ENCODE results near the gene OR2T35. TPM values are rescaled to one million over a fixed set of nuclear protein-coding genes. Genes with fewer than 3 reads are reported as not detected.
"Not testable (repeated sequence)": the region's sequence is repeated elsewhere in the genome, so short reads cannot be mapped to it uniquely, and the experiment has no call there.

The OR2T35 gene
- total RNA-seq, 1 donor from 2014 or later, result not detected

- H3K27me3 ChIP-seq (ENCODE audit: control insufficient read depth, insufficient read depth, low read length), result no peaks in the 10 kb centered on the region
- FAIRE-seq (no peak), DNase-seq (ENCODE audit: low read depth) (no peak)
- no peak for TF ChIP-seq CTCF (IDR thresholded peaks at IDR 0.05; ENCODE audit: insufficient read depth, low read length, severe bottlenecking)
- H3K36me3 ChIP-seq (ENCODE audit: control insufficient read depth, insufficient read depth, low read length), result no peaks in the 10 kb centered on the region
- no peak overlapping the region for H3K4me3 ChIP-seq (ENCODE audit: low read depth, low read length)
Observed at GRCh38 chr1:248670003-248670402, 24.9 kb upstream of the OR2T35 start.

GRCh38 chr1:248663453-248664328 is 18.6 kb upstream of the OR2T35 start:
- not testable (repeated sequence) for FAIRE-seq; H3K36me3 ChIP-seq (ENCODE audit: control insufficient read depth, insufficient read depth, low read length)

DNA sequence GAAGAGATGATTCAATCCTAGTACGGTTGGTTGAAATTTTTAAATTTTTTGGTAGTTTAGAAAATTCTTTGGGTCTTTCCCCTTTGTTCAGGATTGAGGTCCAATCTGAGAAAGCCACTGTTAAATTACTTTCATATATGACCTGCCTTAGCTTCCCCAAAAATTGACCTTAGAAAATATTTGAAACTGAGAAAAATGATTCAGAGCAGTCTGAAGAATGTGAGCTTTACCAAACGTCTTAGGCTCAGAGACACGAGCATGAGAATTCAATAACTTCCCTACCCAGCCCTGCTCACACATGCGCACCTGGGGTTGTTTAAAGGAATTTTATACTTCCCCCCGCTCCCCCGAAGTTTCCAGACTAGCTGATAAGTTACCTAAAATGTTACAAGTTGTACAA is 11.7 kb upstream of the OR2T35 start:
- not testable (repeated sequence) for H3K27me3 ChIP-seq (ENCODE audit: control insufficient read depth, insufficient read depth, low read length); H3K4me3 ChIP-seq (ENCODE audit: low read depth, low read length); FAIRE-seq; DNase-seq (ENCODE audit: low read depth); H3K36me3 ChIP-seq (ENCODE audit: control insufficient read depth, insufficient read depth, low read length)

More at GRCh38 chr1:248663453-248664328, 18.6 kb upstream of the OR2T35 start:
- not testable (repeated sequence) for DNase-seq (ENCODE audit: low read depth); H3K27me3 ChIP-seq (ENCODE audit: control insufficient read depth, insufficient read depth, low read length); H3K4me3 ChIP-seq (ENCODE audit: low read depth, low read length)

DNA sequence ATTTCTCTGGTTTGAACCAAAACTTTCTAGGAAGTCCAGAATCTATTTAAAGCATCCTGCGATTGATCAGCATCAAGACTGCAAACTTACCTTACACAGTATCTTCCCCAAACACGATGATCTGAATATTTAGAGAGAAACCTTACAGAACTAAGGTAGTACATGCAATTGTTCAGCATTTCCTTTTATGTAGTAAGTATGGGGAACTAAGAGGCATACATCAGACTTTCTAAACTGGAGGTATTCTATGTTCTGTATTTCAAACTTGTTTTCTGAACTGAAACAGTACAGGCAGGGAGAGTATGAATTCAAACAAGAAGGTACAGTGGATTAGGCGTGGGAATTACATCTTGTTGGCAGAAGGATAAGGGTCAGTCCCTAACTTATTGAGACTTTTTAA is 10.3 kb upstream of the OR2T35 start, which contains the start of gene OR2T27:
Gene OR2T27 (minus strand): TSS at position 175 of the 400 bp plus-strand sequence. CDS start 4,644 bp downstream, outside the sequence.
- H3K27me3 ChIP-seq (ENCODE audit: control insufficient read depth, insufficient read depth, low read length); H3K4me3 ChIP-seq (ENCODE audit: low read depth, low read length); DNase-seq (ENCODE audit: low read depth); FAIRE-seq; H3K36me3 ChIP-seq (ENCODE audit: control insufficient read depth, insufficient read depth, low read length): not testable (repeated sequence)

DNA sequence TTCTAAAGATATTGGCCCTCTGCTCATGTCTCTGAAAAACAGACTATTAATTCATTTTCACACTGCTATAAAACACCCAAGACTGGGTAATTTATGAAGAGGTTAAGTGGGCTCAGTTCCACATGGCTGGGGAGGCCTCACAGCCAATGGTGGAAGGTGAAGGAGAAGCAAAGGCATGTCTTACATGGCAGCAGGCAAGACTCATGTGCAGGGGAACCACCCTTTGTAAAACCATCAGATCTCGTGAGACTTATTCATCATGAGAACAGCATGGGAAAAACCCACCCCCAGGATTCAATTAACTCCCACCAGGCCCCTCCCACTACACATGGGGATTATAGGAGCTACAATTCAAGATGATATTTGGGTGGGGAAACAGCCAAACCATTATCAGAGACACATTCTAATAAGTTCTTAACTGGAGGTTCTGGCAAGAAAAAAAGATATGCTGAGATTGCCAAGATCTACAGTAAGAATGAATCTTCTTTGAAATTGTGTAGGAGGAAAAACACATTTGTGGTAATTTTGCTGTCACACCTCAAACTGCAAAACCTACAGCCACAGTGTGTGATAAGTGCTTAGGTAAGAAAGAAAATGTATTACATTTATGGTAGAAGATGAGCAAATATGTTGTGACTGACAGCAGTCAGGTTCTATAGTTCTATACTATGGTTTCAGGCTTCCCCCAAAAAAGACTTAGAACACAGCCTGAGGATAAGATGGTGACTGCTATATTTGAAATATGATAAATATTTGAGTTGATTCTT is 3.9 kb upstream of the OR2T35 start:
- H3K36me3 ChIP-seq (ENCODE audit: control insufficient read depth, insufficient read depth, low read length); FAIRE-seq; H3K4me3 ChIP-seq (ENCODE audit: low read depth, low read length); H3K27me3 ChIP-seq (ENCODE audit: control insufficient read depth, insufficient read depth, low read length); DNase-seq (ENCODE audit: low read depth): not testable (repeated sequence)

DNA sequence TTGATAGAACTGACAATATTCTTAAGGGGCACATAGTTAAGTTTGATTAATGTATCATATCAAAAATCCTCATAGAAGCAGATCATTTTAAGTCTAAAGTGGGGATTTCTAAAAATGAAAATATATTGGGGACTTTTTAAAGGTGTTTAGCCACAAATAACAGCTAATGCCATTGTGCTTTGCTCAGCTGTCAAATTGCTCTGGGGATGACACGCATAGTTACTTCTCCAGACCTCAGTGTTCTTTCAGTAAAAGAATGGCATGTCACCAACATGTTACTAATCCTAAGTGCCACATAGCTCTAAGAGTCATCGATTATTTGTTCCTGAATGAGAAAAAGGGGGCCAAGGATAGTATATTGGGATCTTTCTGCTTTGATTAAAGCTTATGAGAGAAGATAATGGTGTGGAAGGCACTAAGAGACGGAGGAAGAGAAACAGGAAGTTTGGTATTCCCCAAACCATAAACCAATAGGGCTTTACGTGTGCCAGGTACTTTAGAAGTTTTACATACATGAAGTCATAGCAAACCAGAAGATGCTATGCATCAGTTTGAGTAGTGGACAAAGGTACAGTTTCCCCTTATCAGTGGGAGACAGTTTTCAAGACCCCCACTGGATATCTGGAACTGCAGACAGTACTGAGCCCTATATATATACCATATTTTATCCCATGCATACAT is 2.0 kb downstream of the OR2T35 start:
- H3K4me3 ChIP-seq (ENCODE audit: low read depth, low read length); FAIRE-seq; H3K36me3 ChIP-seq (ENCODE audit: control insufficient read depth, insufficient read depth, low read length); H3K27me3 ChIP-seq (ENCODE audit: control insufficient read depth, insufficient read depth, low read length); DNase-seq (ENCODE audit: low read depth): not testable (repeated sequence)

DNA sequence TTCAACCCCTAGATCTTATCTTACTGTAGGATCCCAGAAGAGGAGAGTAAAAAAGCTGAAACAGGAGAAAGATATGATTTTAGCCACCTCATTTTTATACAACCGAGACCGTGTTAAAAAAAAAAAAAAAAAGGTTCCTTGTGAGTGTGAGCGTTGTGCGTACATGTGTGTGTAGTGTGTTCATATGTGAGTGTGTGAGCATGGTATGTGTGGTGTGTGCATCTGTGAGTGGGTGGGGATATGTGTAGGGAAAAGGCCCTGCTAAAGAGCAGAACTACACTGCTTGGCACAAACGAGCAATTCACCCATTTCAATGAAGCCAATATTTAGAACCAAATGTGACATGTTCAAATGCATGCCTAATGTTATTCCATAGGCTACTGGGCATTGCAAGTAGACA is 3.5 kb downstream of the OR2T35 start:
- DNase-seq (ENCODE audit: low read depth); H3K36me3 ChIP-seq (ENCODE audit: control insufficient read depth, insufficient read depth, low read length); FAIRE-seq; H3K4me3 ChIP-seq (ENCODE audit: low read depth, low read length); H3K27me3 ChIP-seq (ENCODE audit: control insufficient read depth, insufficient read depth, low read length): not testable (repeated sequence)

DNA sequence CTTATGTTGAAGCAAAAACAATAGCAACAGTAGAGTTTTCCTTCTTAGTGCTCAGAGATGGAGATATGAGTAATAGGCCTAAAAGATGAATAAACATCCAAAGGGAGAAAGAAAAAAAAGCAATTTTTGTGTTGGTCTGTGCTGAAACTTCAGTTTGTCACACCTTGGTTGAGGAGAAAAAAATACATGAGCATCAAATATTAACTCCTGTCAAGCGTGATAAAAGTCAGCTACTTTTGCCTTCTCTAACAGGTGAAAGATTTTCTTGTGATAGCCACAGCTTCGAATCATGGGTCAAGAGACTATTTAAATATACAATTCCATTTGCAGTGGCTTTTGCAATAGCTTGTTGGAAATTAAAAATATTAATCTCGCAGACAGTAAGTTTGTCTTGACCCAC is 4.2 kb downstream of the OR2T35 start:
- not testable (repeated sequence) for H3K4me3 ChIP-seq (ENCODE audit: low read depth, low read length); FAIRE-seq; H3K27me3 ChIP-seq (ENCODE audit: control insufficient read depth, insufficient read depth, low read length); DNase-seq (ENCODE audit: low read depth); H3K36me3 ChIP-seq (ENCODE audit: control insufficient read depth, insufficient read depth, low read length)

GRCh38 chr1:248639652-248640051 is 5.4 kb downstream of the OR2T35 start:
- H3K4me3 ChIP-seq (ENCODE audit: low read depth, low read length); DNase-seq (ENCODE audit: low read depth); FAIRE-seq: not testable (repeated sequence)

DNA sequence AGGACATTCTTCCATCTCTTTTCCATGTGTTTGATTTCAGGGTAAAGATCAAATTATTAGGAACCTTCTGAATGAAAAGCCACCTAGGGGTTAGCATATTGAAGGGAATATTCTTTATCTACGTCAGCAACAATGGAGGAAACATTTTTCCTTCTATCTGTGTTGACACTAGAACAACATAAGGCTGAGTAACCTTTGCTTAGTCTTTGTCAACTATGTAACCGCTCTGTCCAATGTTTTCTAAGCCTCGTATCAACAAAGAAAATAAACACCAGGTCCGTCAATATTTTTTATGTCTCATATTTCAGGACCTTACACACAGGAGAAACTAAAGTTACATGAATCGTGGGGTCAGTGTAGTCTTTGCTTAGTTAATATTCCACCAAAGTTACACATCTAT is 8.5 kb downstream of the OR2T35 start:
- not testable (repeated sequence) for H3K4me3 ChIP-seq (ENCODE audit: low read depth, low read length); DNase-seq (ENCODE audit: low read depth); FAIRE-seq; H3K36me3 ChIP-seq (ENCODE audit: control insufficient read depth, insufficient read depth, low read length); H3K27me3 ChIP-seq (ENCODE audit: control insufficient read depth, insufficient read depth, low read length)

More at GRCh38 chr1:248639652-248640051, 5.4 kb downstream of the OR2T35 start:
- H3K27me3 ChIP-seq (ENCODE audit: control insufficient read depth, insufficient read depth, low read length); H3K36me3 ChIP-seq (ENCODE audit: control insufficient read depth, insufficient read depth, low read length): not testable (repeated sequence)

DNA sequence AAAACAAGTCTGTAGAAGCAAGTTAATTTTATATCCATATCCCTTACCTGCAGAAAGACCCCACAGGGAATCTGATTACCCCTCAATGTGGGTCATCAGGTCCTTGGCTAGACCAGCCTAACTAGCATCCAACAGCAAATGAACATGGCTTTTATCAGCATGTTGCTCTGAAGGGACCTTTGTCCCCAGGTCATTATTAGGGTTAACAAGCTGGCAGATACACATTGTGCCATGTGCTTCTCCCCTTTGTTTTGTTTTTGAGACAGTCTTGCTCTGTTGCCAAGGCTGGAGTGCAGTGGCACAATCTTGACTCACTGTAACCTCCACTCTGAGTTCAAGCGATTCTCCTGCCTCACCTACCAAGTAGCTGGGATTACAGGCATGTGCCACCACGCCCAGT is 10.1 kb downstream of the OR2T35 start, which contains the start of gene OR2T11:
Gene OR2T11 (minus strand): TSS at position 101 of the 400 bp plus-strand sequence. CDS start 7,963 bp downstream, outside the sequence.
- H3K27me3 ChIP-seq (ENCODE audit: control insufficient read depth, insufficient read depth, low read length); H3K36me3 ChIP-seq (ENCODE audit: control insufficient read depth, insufficient read depth, low read length); H3K4me3 ChIP-seq (ENCODE audit: low read depth, low read length); DNase-seq (ENCODE audit: low read depth); FAIRE-seq: not testable (repeated sequence)
